Fibroblast of lung (primary cell): ENCODE data around the gene PPP1R1C.

Experiments used
- EZH2 ChIP-seq: IDR thresholded peaks from 2 replicates; pipeline ENCODE4 v1.5.1; 2012; ENCODE audit warnings: low read length, control low read depth, mild to moderate bottlenecking; ENCODE audit errors: missing control alignments
- TF ChIP-seq, protein P1 (sequence below), 2 donors: IDR thresholded peaks in 1 of 2; conservative IDR thresholded peaks in 1 of 2; 1 replicate in 1 of 2; 2 replicates in 1 of 2; pipeline ENCODE4 v1.5.1; 2011 to 2012; ENCODE audit warnings: low read length in 2 of 2, control low read depth in 1 of 2, inconsistent platforms in 1 of 2, low read depth in 1 of 2, mild to moderate bottlenecking in 1 of 2

DNA sequence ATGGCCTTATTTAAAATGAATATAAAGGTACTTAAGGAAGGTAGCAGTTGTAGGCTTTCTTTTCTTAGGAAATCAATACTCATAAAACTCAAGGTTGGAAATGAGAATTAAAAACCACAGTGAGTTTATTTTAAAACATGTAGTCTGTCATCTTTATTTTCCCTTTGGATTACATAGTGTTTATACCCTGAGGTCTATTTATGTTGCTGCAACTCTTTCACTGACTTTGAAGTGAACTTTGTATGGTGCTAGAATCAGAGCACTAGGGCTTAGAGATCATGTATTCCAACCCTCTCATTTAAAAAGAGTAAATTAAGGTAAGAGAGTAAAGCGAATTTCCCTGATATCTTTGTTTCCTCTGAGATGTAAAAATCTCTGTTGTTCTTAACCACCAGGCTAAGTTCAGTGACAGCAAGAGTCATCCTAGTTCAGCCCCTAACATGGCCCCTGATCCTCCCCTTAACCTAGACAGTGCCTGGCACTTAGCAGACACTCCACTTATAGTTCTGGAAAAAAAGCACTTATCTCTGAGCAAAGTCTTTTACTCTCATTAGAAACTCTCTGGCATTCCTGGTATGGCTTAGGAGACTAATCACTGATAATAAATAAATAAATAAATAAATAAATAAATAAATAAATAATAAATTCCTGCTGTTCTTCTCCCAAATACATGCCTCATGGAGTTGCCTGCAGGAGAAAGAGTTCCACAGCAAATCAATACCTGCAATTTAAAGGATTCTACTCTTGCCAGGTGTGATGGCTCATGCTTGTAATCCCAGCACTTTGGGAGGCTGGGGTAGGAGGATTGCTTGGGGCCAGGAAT lies 33.0 kb upstream of the PPP1R1C start:
- no peak for TF ChIP-seq EZH2
- TF ChIP-seq, protein P1, sequence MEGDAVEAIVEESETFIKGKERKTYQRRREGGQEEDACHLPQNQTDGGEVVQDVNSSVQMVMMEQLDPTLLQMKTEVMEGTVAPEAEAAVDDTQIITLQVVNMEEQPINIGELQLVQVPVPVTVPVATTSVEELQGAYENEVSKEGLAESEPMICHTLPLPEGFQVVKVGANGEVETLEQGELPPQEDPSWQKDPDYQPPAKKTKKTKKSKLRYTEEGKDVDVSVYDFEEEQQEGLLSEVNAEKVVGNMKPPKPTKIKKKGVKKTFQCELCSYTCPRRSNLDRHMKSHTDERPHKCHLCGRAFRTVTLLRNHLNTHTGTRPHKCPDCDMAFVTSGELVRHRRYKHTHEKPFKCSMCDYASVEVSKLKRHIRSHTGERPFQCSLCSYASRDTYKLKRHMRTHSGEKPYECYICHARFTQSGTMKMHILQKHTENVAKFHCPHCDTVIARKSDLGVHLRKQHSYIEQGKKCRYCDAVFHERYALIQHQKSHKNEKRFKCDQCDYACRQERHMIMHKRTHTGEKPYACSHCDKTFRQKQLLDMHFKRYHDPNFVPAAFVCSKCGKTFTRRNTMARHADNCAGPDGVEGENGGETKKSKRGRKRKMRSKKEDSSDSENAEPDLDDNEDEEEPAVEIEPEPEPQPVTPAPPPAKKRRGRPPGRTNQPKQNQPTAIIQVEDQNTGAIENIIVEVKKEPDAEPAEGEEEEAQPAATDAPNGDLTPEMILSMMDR (conservative IDR thresholded peaks at IDR 0.05 in 1 of 2, IDR thresholded peaks at IDR 0.05 in 1 of 2; ENCODE audit: low read depth in 1 of 2, low read length in 2 of 2): no peak
